Esophagus (tissue), 2 donors: ENCODE measurements around the gene PRPH. TPM values are rescaled to one million over a fixed set of nuclear protein-coding genes. Genes with fewer than 3 reads are reported as not detected.
"Not testable (repeated sequence)": the region's sequence is repeated elsewhere in the genome, so short reads cannot be mapped to it uniquely, and the experiment has no call there.

Source experiments
- H3K27ac ChIP-seq, 2 donors: one replicate each; pipeline ENCODE4 v1.5.1; 2013; ENCODE audit warnings: low read depth in 2 of 2, mild to moderate bottlenecking in 2 of 2, inconsistent platforms in 1 of 2, low read length in 1 of 2, moderate library complexity in 1 of 2
- H3K27me3 ChIP-seq, 2 donors: one replicate each; pipeline ENCODE4 v1.6.1; 2013; ENCODE audit warnings: low read length in 2 of 2, control low read depth in 1 of 2, mild to moderate bottlenecking in 1 of 2; ENCODE audit not compliant: insufficient read depth in 2 of 2, control insufficient read depth in 1 of 2
- H3K36me3 ChIP-seq, 2 donors: one replicate each; pipeline ENCODE4 v1.6.1; 2013; ENCODE audit warnings: low read length in 1 of 2; ENCODE audit not compliant: control insufficient read depth in 2 of 2, insufficient read depth in 2 of 2
- H3K4me1 ChIP-seq, 2 donors: one replicate each; pipeline ENCODE4 v1.6.1; 2013; ENCODE audit warnings: low read length in 1 of 2; ENCODE audit not compliant: control insufficient read depth in 2 of 2, insufficient read depth in 2 of 2
- H3K4me3 ChIP-seq, 2 donors: one replicate each; pipeline ENCODE4 v1.5.1; 2013; ENCODE audit warnings: low read length in 2 of 2, mild to moderate bottlenecking in 2 of 2, low read depth in 1 of 2, moderate library complexity in 1 of 2
- H3K9me3 ChIP-seq, 2 donors: one replicate each; pipeline ENCODE4 v1.6.1; 2013; ENCODE audit warnings: mild to moderate bottlenecking in 2 of 2, low read depth in 1 of 2, low read length in 1 of 2, moderate library complexity in 1 of 2; ENCODE audit not compliant: control insufficient read depth in 2 of 2, insufficient read depth in 1 of 2
- WGBS, 2 donors: extraction: QIAGEN DNeasy Blood & Tissue Kit; methylation state at CpG; one replicate each; pipeline ENCODE4 v1.1.7; 2013; 5-methylcytosine and 5-hydroxymethylcytosine counted together
- polyA plus RNA-seq, 2 donors: library from polyadenylated mRNA; stranded (reverse); fragments of 200-250 nt; gene quantifications; one replicate each; pipeline ENCODE4 v1.2.3, GENCODE V29; 2013
- donor health status: healthy with polysubstance abuse.
- donor health status: Bipolar disorder and iron deficiency.

PRPH gene
- polyA plus RNA-seq, 2 donors, result 0.28 to 0.45 TPM

GRCh38 chr12:49320411-49321103, 25.6 kb downstream of the PRPH start:
- not testable (repeated sequence) for H3K27me3 ChIP-seq, H3K36me3 ChIP-seq, H3K4me1 ChIP-seq, H3K4me3 ChIP-seq, H3K9me3 ChIP-seq, H3K27ac ChIP-seq
- 92 to 99% methylated on average over 9 of the region's 9 CpGs for WGBS, 2 donors

- Histone ChIP-seq H3K27ac (no peak overlapping the region), H3K27me3 (no peaks in the 10 kb centered on the region), H3K9me3 (no peaks in the 10 kb centered on the region), H3K4me1 (peaks cover 0 to 6% of the 10 kb centered on the region in 2 donors), H3K36me3 (no peaks in the 10 kb centered on the region), H3K4me3 (peak overlapping the region; percentile 74 to 75)
- 40 to 46% methylated on average over 12 of the region's 12 CpGs for WGBS, 2 donors
These were observed 27.4 kb downstream of the PRPH start for GRCh38 chr12:49322367-49322707.

GRCh38 chr12:49322708-49323523, 28.0 kb downstream of the PRPH start, which contains the start of gene TROAP:
Gene TROAP (plus strand): TSS chr12:49323255. CDS start chr12:49323609, 354 bp downstream.
- Histone ChIP-seq H3K27me3 (no peaks in the 10 kb centered on the region), H3K9me3 (no peaks in the 10 kb centered on the region), H3K27ac (peak within 1 kb of the TSS; percentile 48 to 85), H3K36me3 (no peaks in the 10 kb centered on the region), H3K4me1 (peaks cover 0 to 6% of the 10 kb centered on the region in 2 donors), H3K4me3 (peak within 1 kb of the TSS; percentile 74 to 75)
- 0 to 1% methylated on average over 65 of the region's 65 CpGs for WGBS, 2 donors

GRCh38 chr12:49323524-49324097, 28.7 kb downstream of the PRPH start:
- no peaks in the 10 kb centered on the region for H3K27me3 ChIP-seq
- H3K27ac ChIP-seq, result no peak overlapping the region
- H3K4me3 ChIP-seq, result peak overlapping the region; percentile 67 to 74
- WGBS, 2 donors, result 8 to 10% methylated on average over 19 of the region's 19 CpGs
- no peaks in the 10 kb centered on the region for H3K36me3 ChIP-seq
- peaks cover 0 to 6% of the 10 kb centered on the region in 2 donors for H3K4me1 ChIP-seq
- no peaks in the 10 kb centered on the region for H3K9me3 ChIP-seq

- Histone ChIP-seq H3K27ac (no peak overlapping the region), H3K4me3 (no peak overlapping the region), H3K9me3 (no peaks in the 10 kb centered on the region), H3K4me1 (peaks cover 0 to 6% of the 10 kb centered on the region in 2 donors), H3K36me3 (no peaks in the 10 kb centered on the region), H3K27me3 (no peaks in the 10 kb centered on the region)
- 95 to 97% methylated on average over 6 of the region's 6 CpGs for WGBS, 2 donors
These were observed 30.7 kb downstream of the PRPH start for GRCh38 chr12:49325606-49326005.

GRCh38 chr12:49327368-49327767, 32.4 kb downstream of the PRPH start:
- no peak overlapping the region for H3K4me3 ChIP-seq
- peaks cover 0 to 6% of the 10 kb centered on the region in 2 donors for H3K4me1 ChIP-seq
- no peaks in the 10 kb centered on the region for H3K9me3 ChIP-seq
- no peak overlapping the region for H3K27ac ChIP-seq
- H3K27me3 ChIP-seq, result no peaks in the 10 kb centered on the region
- no peaks in the 10 kb centered on the region for H3K36me3 ChIP-seq

- H3K36me3 ChIP-seq, result no peaks in the 10 kb centered on the region
- WGBS, 2 donors, result 91 to 98% methylated on average over 2 of the region's 2 CpGs
- H3K9me3 ChIP-seq, result no peaks in the 10 kb centered on the region
- no peaks in the 10 kb centered on the region for H3K27me3 ChIP-seq
- no peak overlapping the region for H3K27ac ChIP-seq
- H3K4me1 ChIP-seq, result peaks cover 0 to 6% of the 10 kb centered on the region in 2 donors
- no peak overlapping the region for H3K4me3 ChIP-seq
These were observed 32.9 kb downstream of the PRPH start for GRCh38 chr12:49327887-49328286.

GRCh38 chr12:49328816-49329215, 33.9 kb downstream of the PRPH start:
- no peak overlapping the region for H3K4me3 ChIP-seq
- H3K4me1 ChIP-seq, result peaks cover 0 to 2% of the 10 kb centered on the region in 2 donors

GRCh38 chr12:49330032-49330619, 35.2 kb downstream of the PRPH start:
- 93 to 95% methylated on average over 7 of the region's 7 CpGs for WGBS, 2 donors
- no peaks in the 10 kb centered on the region for H3K9me3 ChIP-seq

More at GRCh38 chr12:49328816-49329215, 33.9 kb downstream of the PRPH start:
- H3K9me3 ChIP-seq, result no peaks in the 10 kb centered on the region
- H3K27me3 ChIP-seq, result no peaks in the 10 kb centered on the region
- H3K36me3 ChIP-seq, result no peaks in the 10 kb centered on the region
- no peak overlapping the region for H3K27ac ChIP-seq
- 98% methylated on average over 12 of the region's 12 CpGs for WGBS, 2 donors

More at GRCh38 chr12:49330032-49330619, 35.2 kb downstream of the PRPH start:
- Histone ChIP-seq H3K27me3 (no peaks in the 10 kb centered on the region), H3K27ac (no peak overlapping the region), H3K4me1 (peaks cover 0 to 2% of the 10 kb centered on the region in 2 donors), H3K4me3 (no peak overlapping the region), H3K36me3 (no peaks in the 10 kb centered on the region)
